IMR-90 (cell line): ENCODE data around the gene PPFIBP2.
A peak's percentile ranks its signal among the peaks of the same experiment; 100 is the strongest.

ENCODE experiments used
- BHLHE40 ChIP-seq: fragments of 150-350 bp; IDR thresholded peaks from 2 replicates; pipeline ENCODE4 v1.6.1; 2016; ENCODE audit warnings: mild to moderate bottlenecking, low read depth, low read length
- CEBPB ChIP-seq: IDR thresholded peaks from 2 replicates; pipeline ENCODE4 v1.6.1; 2012; ENCODE audit warnings: low read depth, low read length, improper control_type of control experiment
- FOS ChIP-seq: fragments of 150-350 bp; IDR thresholded peaks from 2 replicates; pipeline ENCODE4 v1.6.1; 2016; ENCODE audit warnings: low read depth, low read length
- MAFK ChIP-seq: IDR thresholded peaks from 2 replicates; pipeline ENCODE4 v1.6.1; 2012; ENCODE audit warnings: low read depth, low read length, improper control_type of control experiment
- MAZ ChIP-seq: IDR thresholded peaks from 2 replicates; pipeline ENCODE4 v1.6.1; 2012; ENCODE audit warnings: low read depth, mild to moderate bottlenecking, low read length, improper control_type of control experiment, moderate library complexity, borderline replicate concordance
- POLR2A ChIP-seq: IDR thresholded peaks from 2 replicates; pipeline ENCODE4 v1.6.1; 2012; ENCODE audit warnings: mild to moderate bottlenecking, low read depth, low read length
- RAD21 ChIP-seq: IDR thresholded peaks from 2 replicates; pipeline ENCODE4 v1.6.1; 2012; ENCODE audit warnings: low read length, improper control_type of control experiment
- RFX5 ChIP-seq: IDR thresholded peaks from 2 replicates; pipeline ENCODE4 v1.8.0; 2012; ENCODE audit warnings: low read depth, mild to moderate bottlenecking, low read length, moderate library complexity
- SMC3 ChIP-seq: fragments of 150-350 bp; IDR thresholded peaks from 2 replicates; pipeline ENCODE4 v1.6.1; 2016; ENCODE audit warnings: low read depth, mild to moderate bottlenecking, antibody characterized with exemption, low read length, moderate library complexity
- USF2 ChIP-seq: fragments of 150-350 bp; IDR thresholded peaks from 2 replicates; pipeline ENCODE4 v1.6.1; 2017; ENCODE audit warnings: mild to moderate bottlenecking, antibody characterized with exemption, low read length, low read depth
- TF ChIP-seq, protein P1 (sequence below): conservative IDR thresholded peaks from 2 replicates; pipeline ENCODE4 v1.5.1; 2012; ENCODE audit warnings: mild to moderate bottlenecking, low read depth, low read length, improper control_type of control experiment
- TF ChIP-seq, protein P2 (sequence below): fragments of 150-350 bp; IDR thresholded peaks from 2 replicates; pipeline ENCODE4 v1.6.1; 2016; ENCODE audit warnings: low read depth, mild to moderate bottlenecking, low read length, moderate library complexity, borderline replicate concordance

DNA sequence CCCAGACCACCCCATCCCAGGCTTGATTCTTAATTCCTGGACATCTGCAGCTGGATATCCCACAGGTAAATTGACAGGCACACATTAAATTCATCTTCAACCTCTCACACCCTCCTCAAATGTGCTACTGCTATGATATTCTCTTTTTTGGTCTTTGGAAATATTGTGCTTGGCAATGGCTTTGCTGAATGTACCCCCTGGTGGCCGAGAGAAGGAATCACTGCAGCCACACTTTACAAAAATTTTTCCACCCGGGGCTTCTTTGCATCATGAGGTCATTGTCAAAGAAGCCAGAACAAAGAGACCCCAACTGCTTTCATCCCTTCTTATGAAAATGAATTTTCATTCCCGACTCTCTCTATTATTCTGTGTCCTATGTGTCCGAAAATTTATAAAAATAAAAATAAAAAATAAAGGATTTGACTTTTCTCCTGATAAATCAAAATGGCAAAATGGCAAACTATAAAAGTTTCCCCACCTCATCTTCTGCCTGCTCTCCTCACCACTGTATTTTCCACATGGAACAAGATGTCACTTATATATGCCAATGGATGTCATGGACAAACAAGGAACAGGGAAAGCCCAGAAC, 174.5 kb downstream of the PPFIBP2 start:
- TF ChIP-seq, protein P1, sequence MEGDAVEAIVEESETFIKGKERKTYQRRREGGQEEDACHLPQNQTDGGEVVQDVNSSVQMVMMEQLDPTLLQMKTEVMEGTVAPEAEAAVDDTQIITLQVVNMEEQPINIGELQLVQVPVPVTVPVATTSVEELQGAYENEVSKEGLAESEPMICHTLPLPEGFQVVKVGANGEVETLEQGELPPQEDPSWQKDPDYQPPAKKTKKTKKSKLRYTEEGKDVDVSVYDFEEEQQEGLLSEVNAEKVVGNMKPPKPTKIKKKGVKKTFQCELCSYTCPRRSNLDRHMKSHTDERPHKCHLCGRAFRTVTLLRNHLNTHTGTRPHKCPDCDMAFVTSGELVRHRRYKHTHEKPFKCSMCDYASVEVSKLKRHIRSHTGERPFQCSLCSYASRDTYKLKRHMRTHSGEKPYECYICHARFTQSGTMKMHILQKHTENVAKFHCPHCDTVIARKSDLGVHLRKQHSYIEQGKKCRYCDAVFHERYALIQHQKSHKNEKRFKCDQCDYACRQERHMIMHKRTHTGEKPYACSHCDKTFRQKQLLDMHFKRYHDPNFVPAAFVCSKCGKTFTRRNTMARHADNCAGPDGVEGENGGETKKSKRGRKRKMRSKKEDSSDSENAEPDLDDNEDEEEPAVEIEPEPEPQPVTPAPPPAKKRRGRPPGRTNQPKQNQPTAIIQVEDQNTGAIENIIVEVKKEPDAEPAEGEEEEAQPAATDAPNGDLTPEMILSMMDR = peak; percentile 77
- TF ChIP-seq RAD21 = peak; percentile 60
- no peak for TF ChIP-seq USF2
- TF ChIP-seq POLR2A = no peak
- peak; percentile 76 for TF ChIP-seq SMC3
- no peak for TF ChIP-seq MAZ
- no peak for TF ChIP-seq MAFK
- TF ChIP-seq CEBPB = no peak
- TF ChIP-seq RFX5 = no peak
- TF ChIP-seq FOS = no peak
- TF ChIP-seq BHLHE40 = no peak
- TF ChIP-seq, protein P2, sequence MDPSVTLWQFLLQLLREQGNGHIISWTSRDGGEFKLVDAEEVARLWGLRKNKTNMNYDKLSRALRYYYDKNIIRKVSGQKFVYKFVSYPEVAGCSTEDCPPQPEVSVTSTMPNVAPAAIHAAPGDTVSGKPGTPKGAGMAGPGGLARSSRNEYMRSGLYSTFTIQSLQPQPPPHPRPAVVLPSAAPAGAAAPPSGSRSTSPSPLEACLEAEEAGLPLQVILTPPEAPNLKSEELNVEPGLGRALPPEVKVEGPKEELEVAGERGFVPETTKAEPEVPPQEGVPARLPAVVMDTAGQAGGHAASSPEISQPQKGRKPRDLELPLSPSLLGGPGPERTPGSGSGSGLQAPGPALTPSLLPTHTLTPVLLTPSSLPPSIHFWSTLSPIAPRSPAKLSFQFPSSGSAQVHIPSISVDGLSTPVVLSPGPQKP = no peak
